ENCODE measurements around the gene NRXN3.

Gene NRXN3

DNA sequence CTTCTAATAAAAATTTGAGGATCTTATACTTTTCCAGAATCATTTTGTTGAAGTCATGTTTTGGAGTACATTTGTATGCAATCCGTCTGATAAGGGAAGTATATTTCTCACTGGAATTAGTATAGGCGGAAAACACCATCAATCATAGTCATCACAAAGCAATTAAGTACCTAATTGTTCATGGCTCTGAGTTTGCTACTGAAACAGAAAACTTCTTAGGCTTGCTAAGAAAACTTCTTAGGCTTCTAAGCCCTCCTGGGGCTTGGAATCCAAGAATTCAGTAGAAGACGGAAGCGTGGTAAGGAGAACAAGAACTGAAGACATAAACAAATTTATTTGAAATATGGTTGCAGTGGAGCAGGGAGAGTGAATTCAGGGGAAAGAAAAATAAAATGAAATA, 1404.9 kb downstream of the NRXN3 start:
- Histone ChIP-seq H2AFZ (ENCODE audit: low read length, unreplicated experiment) (no peak overlapping the region), H3K4me3 (ENCODE audit: low read depth, low read length) (no peak overlapping the region), H3K4me1 (ENCODE audit: control insufficient read depth, insufficient read depth, low read length, unreplicated experiment) (peaks cover 9% of the 10 kb centered on the region), H3K36me3 (ENCODE audit: insufficient read depth, low read length) (no peaks in the 10 kb centered on the region), H3K27ac (ENCODE audit: low read depth, low read length) (no peak overlapping the region), H3K79me2 (ENCODE audit: control insufficient read depth, insufficient read depth, low read length, unreplicated experiment) (no peaks in the 10 kb centered on the region), H3K27me3 (ENCODE audit: insufficient read depth, low read length) (no peaks in the 10 kb centered on the region)

DNA sequence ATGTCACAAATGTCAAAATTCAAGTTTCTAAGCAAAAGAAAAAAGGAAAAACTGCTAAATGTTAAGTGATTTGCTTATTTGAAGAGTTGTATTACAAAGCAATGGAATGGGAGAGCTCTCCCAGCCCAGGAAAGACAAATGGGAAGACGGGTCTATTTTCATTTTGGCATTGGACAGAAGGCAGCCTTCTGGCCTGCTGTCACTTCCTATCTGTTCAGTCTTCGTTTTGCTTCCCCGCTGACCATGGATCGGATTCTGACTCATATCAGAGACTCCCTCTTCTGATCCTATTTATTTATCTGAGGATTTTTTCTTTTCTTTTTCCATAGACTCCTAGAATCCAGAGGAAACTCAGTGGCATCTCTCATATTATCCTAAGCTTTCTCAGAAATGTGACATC, 1406.3 kb downstream of the NRXN3 start:
- H3K27me3 ChIP-seq (ENCODE audit: insufficient read depth, low read length): no peaks in the 10 kb centered on the region
- H3K4me1 ChIP-seq (ENCODE audit: control insufficient read depth, insufficient read depth, low read length, unreplicated experiment): peaks cover 9% of the 10 kb centered on the region
- H3K36me3 ChIP-seq (ENCODE audit: insufficient read depth, low read length): no peaks in the 10 kb centered on the region
- peak overlapping the region; percentile 12 for H2AFZ ChIP-seq (ENCODE audit: low read length, unreplicated experiment)
- H3K4me3 ChIP-seq (ENCODE audit: low read depth, low read length): no peak overlapping the region
- no peaks in the 10 kb centered on the region for H3K79me2 ChIP-seq (ENCODE audit: control insufficient read depth, insufficient read depth, low read length, unreplicated experiment)
- no peak overlapping the region for H3K27ac ChIP-seq (ENCODE audit: low read depth, low read length)

DNA sequence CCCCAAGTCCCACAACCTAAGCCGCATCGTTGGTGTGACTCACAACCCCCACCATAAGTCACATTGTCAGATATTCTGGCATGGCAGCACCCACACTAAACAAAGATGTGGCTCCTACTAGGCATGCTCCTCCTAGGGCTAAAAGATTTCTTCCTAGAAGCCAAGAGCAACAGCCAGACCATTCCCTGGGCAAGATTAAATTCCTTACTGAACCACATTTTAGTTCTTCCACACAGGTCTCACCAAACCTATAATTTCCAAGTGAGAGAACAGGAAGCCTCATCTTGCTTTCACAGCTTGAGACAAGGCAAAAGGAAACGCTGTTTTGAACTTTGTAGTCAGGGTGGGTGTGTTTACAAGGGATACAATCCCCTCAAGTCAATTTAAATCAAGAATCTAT, 1408.3 kb downstream of the NRXN3 start:
- H3K4me1 ChIP-seq (ENCODE audit: control insufficient read depth, insufficient read depth, low read length, unreplicated experiment): peaks cover 23% of the 10 kb centered on the region

DNA sequence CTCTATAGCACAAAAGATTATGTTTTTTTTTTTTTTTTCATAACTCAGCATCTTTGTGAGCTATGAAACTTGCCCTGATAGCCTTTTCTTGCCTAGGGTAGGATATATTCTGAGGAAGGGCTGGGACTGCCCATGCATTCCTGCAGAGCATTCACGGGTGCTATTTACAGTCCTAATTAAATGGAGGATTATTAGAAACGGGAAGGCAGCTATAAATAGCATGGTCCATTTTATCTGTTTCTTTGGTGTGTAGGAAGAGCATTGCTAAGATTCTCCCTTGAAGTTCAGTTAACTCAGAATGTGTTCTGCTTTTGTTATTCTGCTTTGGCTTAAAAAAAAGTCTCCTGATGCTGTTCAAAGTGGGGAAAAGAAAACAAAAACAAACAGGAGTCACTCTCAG, 1410.2 kb downstream of the NRXN3 start:
- peaks cover 40% of the 10 kb centered on the region for H3K4me1 ChIP-seq (ENCODE audit: control insufficient read depth, insufficient read depth, low read length, unreplicated experiment)
- no peak overlapping the region for H3K4me3 ChIP-seq (ENCODE audit: low read depth, low read length)
- H3K27me3 ChIP-seq (ENCODE audit: insufficient read depth, low read length): no peaks in the 10 kb centered on the region
- no peaks in the 10 kb centered on the region for H3K36me3 ChIP-seq (ENCODE audit: insufficient read depth, low read length)
- H3K79me2 ChIP-seq (ENCODE audit: control insufficient read depth, insufficient read depth, low read length, unreplicated experiment): no peaks in the 10 kb centered on the region
- no peak overlapping the region for H2AFZ ChIP-seq (ENCODE audit: low read length, unreplicated experiment)
- no peak overlapping the region for H3K27ac ChIP-seq (ENCODE audit: low read depth, low read length)

More for the DNA sequence above, 1408.3 kb downstream of the NRXN3 start:
- Histone ChIP-seq H3K27ac (ENCODE audit: low read depth, low read length) (no peak overlapping the region), H3K79me2 (ENCODE audit: control insufficient read depth, insufficient read depth, low read length, unreplicated experiment) (no peaks in the 10 kb centered on the region), H3K4me3 (ENCODE audit: low read depth, low read length) (no peak overlapping the region), H3K36me3 (ENCODE audit: insufficient read depth, low read length) (no peaks in the 10 kb centered on the region), H3K27me3 (ENCODE audit: insufficient read depth, low read length) (no peaks in the 10 kb centered on the region), H2AFZ (ENCODE audit: low read length, unreplicated experiment) (no peak overlapping the region)

DNA sequence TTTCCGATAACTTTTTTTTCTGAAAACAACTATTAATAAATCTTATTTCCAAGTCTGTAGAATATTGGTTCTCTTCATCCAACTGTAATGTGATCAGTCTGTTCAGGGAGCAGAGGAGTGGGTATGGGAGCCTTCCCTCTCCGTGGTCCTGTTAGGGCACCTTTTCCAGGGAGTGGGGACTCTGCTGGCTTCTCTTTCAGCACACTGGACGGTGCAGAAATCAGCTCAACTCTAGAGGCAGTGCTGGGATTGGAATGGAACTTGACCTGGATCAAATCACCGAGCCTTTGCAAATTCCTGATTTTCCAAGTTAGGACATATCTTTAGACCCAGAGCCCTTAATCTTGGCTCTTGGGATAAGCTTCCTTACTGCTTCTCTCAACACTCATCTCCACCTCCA, 1410.7 kb downstream of the NRXN3 start:
- H3K27ac ChIP-seq (ENCODE audit: low read depth, low read length): no peak overlapping the region
- peaks cover 44% of the 10 kb centered on the region for H3K4me1 ChIP-seq (ENCODE audit: control insufficient read depth, insufficient read depth, low read length, unreplicated experiment)
- H3K36me3 ChIP-seq (ENCODE audit: insufficient read depth, low read length): no peaks in the 10 kb centered on the region
- H3K4me3 ChIP-seq (ENCODE audit: low read depth, low read length): no peak overlapping the region
- H3K27me3 ChIP-seq (ENCODE audit: insufficient read depth, low read length): no peaks in the 10 kb centered on the region
- no peak overlapping the region for H2AFZ ChIP-seq (ENCODE audit: low read length, unreplicated experiment)
- no peaks in the 10 kb centered on the region for H3K79me2 ChIP-seq (ENCODE audit: control insufficient read depth, insufficient read depth, low read length, unreplicated experiment)

DNA sequence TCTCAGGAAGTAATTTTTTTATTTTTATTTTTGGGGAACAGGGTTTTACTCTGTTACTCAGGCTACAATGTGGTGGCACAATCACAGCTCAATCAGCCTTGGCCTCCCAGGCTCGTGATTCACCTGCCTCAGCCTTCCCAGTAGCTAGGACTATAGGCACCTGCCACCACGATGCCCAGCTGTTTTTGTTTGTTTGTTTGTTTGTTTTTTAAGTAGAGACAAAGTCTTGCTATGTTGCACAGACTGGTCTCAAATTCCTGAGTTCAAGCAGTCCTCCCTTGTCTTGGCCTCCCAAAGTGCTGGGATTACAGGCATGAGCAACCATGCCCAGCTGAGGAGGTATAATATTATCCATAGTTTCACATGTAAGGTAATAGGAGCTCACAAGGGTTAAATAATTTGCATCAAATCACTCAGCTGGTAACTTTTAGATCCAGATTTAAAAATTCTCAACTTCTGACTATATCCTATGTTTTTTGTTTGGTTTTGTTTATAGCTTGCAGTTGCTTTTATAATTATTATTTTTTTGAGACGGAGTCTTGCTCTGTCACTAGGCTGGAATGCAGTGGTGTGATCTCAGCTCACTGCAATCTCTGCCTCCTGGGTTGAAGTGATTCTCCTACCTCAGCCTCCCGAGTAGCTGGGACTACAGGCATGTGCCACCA, 1411.9 kb downstream of the NRXN3 start:
- H3K27ac ChIP-seq (ENCODE audit: low read depth, low read length): peak overlapping the region; percentile 92
- no peak overlapping the region for H2AFZ ChIP-seq (ENCODE audit: low read length, unreplicated experiment)

DNA sequence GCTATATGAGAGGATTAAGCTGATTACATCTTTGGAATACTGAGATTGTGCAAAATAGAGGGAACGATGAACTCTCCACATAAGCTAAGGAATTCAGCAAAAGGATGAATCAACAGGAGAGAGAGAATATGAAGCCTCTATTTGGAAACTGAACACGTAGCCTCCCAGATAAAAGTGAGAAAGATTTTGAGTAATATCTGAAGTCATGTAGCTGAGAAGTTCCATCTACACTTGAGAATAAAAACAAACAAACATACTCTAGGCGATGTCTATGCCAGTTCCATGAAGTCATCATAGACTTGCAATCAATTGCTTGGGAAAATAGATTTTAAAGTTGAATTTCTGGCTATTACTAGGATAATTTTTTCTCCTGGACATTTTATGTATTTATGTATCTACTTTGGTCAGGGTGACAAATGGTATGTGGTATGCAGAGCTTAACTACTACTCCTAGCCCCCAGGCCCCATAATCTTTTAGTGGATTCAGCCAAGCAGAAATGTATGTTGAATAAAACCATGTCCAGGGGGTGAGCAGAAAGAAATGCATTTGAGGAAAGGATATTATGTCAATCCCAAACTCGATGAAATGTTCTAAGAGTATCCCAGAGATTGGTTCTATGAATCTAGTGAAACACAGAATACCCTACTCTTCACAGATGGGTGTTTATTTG, 1413.7 kb downstream of the NRXN3 start:
- H3K4me1 ChIP-seq (ENCODE audit: control insufficient read depth, insufficient read depth, low read length, unreplicated experiment): peaks cover 58% of the 10 kb centered on the region
- peak overlapping the region; percentile 10; the same call in 1 of the 2 replicates for H3K4me3 ChIP-seq (ENCODE audit: low read depth, low read length)
- no peaks in the 10 kb centered on the region for H3K79me2 ChIP-seq (ENCODE audit: control insufficient read depth, insufficient read depth, low read length, unreplicated experiment)
- peak overlapping the region; percentile 92 for H3K27ac ChIP-seq (ENCODE audit: low read depth, low read length)
- H2AFZ ChIP-seq (ENCODE audit: low read length, unreplicated experiment): no peak overlapping the region
- H3K36me3 ChIP-seq (ENCODE audit: insufficient read depth, low read length): no peaks in the 10 kb centered on the region
- no peaks in the 10 kb centered on the region for H3K27me3 ChIP-seq (ENCODE audit: insufficient read depth, low read length)

More for the DNA sequence above, 1411.9 kb downstream of the NRXN3 start:
- Histone ChIP-seq H3K27me3 (ENCODE audit: insufficient read depth, low read length) (no peaks in the 10 kb centered on the region), H3K4me1 (ENCODE audit: control insufficient read depth, insufficient read depth, low read length, unreplicated experiment) (peaks cover 54% of the 10 kb centered on the region), H3K79me2 (ENCODE audit: control insufficient read depth, insufficient read depth, low read length, unreplicated experiment) (no peaks in the 10 kb centered on the region), H3K4me3 (ENCODE audit: low read depth, low read length) (no peak overlapping the region), H3K36me3 (ENCODE audit: insufficient read depth, low read length) (no peaks in the 10 kb centered on the region)

DNA sequence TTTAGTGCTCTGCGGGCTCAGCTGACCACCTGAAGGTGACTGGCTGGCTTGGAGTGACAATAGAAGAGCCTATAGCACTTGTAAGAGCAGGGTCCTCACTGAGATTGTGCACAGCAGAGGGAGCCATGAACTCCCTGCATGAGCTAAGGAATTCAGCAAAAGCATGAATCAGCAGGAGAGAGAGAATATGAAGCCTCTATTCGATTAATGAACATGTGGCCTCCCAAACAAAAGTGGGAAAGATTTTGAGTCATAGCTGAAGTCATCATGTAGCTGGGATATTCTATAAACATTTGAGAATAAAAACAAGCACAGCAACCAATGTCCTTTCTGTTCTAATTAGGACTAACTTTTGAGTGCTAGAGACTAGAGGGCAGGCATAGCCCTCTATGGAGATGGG, 1414.5 kb downstream of the NRXN3 start:
- peak overlapping the region; percentile 66 for H2AFZ ChIP-seq (ENCODE audit: low read length, unreplicated experiment)
- peaks cover 58% of the 10 kb centered on the region for H3K4me1 ChIP-seq (ENCODE audit: control insufficient read depth, insufficient read depth, low read length, unreplicated experiment)
- H3K79me2 ChIP-seq (ENCODE audit: control insufficient read depth, insufficient read depth, low read length, unreplicated experiment): no peaks in the 10 kb centered on the region

DNA sequence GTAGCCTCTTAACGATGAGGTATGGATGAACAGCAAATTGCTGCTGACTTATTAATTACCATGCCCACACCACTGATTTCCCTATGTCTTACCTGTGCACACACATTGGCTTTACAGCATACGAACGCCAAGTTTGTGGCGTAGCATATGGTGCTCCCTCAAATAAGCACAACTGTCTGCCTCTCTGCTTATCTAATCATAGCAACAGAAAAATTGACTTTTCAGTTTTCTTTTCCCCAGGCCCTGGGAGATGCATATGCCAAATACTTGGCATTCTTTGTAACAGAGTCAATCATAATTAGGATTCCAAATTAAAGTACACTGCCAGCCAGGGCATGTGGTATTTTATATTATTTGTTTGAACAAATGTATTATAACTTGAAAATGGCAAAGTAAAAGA, 1415.7 kb downstream of the NRXN3 start:
- Histone ChIP-seq H3K27ac (ENCODE audit: low read depth, low read length) (peak overlapping the region; percentile 69), H3K27me3 (ENCODE audit: insufficient read depth, low read length) (no peaks in the 10 kb centered on the region), H3K4me3 (ENCODE audit: low read depth, low read length) (no peak overlapping the region), H3K4me1 (ENCODE audit: control insufficient read depth, insufficient read depth, low read length, unreplicated experiment) (peaks cover 58% of the 10 kb centered on the region), H3K36me3 (ENCODE audit: insufficient read depth, low read length) (no peaks in the 10 kb centered on the region), H2AFZ (ENCODE audit: low read length, unreplicated experiment) (no peak overlapping the region), H3K79me2 (ENCODE audit: control insufficient read depth, insufficient read depth, low read length, unreplicated experiment) (no peaks in the 10 kb centered on the region)

More for the DNA sequence above, 1414.5 kb downstream of the NRXN3 start:
- Histone ChIP-seq H3K27me3 (ENCODE audit: insufficient read depth, low read length) (no peaks in the 10 kb centered on the region), H3K4me3 (ENCODE audit: low read depth, low read length) (no peak overlapping the region; the same call in 1 of the 2 replicates), H3K36me3 (ENCODE audit: insufficient read depth, low read length) (no peaks in the 10 kb centered on the region), H3K27ac (ENCODE audit: low read depth, low read length) (peak overlapping the region; percentile 92)

DNA sequence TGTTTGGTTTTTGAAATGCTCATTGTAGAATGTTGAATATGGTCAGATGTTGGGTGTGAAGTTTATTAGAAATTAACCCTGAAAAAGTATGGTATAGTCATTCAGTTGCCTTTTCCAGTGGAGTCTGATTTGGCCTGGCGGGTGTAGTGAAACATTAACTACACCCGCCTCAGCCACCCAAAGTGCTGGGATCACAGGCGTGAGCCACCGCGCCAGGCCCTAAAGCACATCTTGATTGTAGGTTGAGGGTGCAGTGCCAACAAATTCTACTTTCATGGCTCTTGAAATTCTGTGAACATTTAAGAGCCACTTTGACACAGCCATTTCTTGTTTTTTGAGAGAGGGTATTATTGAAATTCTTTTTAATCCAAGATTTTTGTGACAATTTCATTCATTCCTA, 1416.2 kb downstream of the NRXN3 start:
- no peaks in the 10 kb centered on the region for H3K36me3 ChIP-seq (ENCODE audit: insufficient read depth, low read length)
- H3K79me2 ChIP-seq (ENCODE audit: control insufficient read depth, insufficient read depth, low read length, unreplicated experiment): no peaks in the 10 kb centered on the region
- H3K27me3 ChIP-seq (ENCODE audit: insufficient read depth, low read length): no peaks in the 10 kb centered on the region
- no peak overlapping the region for H2AFZ ChIP-seq (ENCODE audit: low read length, unreplicated experiment)
- H3K4me3 ChIP-seq (ENCODE audit: low read depth, low read length): no peak overlapping the region
- H3K4me1 ChIP-seq (ENCODE audit: control insufficient read depth, insufficient read depth, low read length, unreplicated experiment): peaks cover 58% of the 10 kb centered on the region
- H3K27ac ChIP-seq (ENCODE audit: low read depth, low read length): peak overlapping the region; percentile 69

DNA sequence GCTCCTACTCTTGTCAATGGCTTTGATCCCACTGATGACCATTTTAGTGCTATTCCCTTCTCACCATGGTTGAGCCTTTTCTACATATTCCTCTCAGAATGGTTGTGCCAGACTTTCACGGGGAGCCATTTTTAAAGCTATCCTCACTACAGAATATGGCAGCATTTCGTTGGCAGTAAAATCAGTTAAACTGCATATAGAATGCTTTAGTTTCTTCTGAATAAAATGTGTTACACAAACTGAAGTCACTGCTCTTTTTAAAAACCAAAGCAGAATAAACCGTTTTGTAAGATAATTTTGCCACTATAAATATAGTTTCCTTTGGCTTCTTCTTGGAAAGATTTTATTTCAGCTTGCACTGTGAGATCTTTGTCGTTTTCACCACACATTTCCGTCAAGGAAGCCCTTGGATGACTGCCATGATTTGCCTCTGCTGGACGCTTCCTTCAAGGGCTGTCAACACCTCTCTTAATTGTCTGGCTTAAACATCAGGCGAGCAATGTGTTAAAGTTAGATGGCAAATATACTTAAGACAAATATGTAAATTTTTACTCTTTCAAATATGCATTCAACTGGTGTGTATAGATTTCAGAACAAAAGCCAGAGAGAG, 1416.9 kb downstream of the NRXN3 start:
- Histone ChIP-seq H2AFZ (ENCODE audit: low read length, unreplicated experiment) (no peak overlapping the region), H3K27ac (ENCODE audit: low read depth, low read length) (no peak overlapping the region), H3K36me3 (ENCODE audit: insufficient read depth, low read length) (no peaks in the 10 kb centered on the region), H3K27me3 (ENCODE audit: insufficient read depth, low read length) (no peaks in the 10 kb centered on the region), H3K79me2 (ENCODE audit: control insufficient read depth, insufficient read depth, low read length, unreplicated experiment) (no peaks in the 10 kb centered on the region), H3K4me3 (ENCODE audit: low read depth, low read length) (no peak overlapping the region), H3K4me1 (ENCODE audit: control insufficient read depth, insufficient read depth, low read length, unreplicated experiment) (peaks cover 54% of the 10 kb centered on the region)

All from ACC112 (cell line).